WTC11 (cell line): ENCODE data around the gene ZDHHC24.

ENCODE experiments used
- ATF3 ChIP-seq: sonication (generic); formaldehyde crosslinking; conservative IDR thresholded peaks from 2 replicates; pipeline ENCODE4 v1.8.1; 2022; ENCODE audit warnings: mild to moderate bottlenecking, missing genetic modification reagents
- CBFB ChIP-seq: sonication (generic); formaldehyde crosslinking; IDR thresholded peaks from 2 replicates; pipeline ENCODE4 v1.8.1; 2022; ENCODE audit warnings: mild to moderate bottlenecking, low read depth, missing genetic modification reagents
- CTCF ChIP-seq: fragments of 200-600 bp; IDR thresholded peaks from 2 replicates; pipeline ENCODE4 v1.8.0; 2022; ENCODE audit warnings: antibody characterized with exemption
- FOXK1 ChIP-seq: sonication (generic); formaldehyde crosslinking; IDR thresholded peaks from 2 replicates; pipeline ENCODE4 v1.8.0; 2022; ENCODE audit warnings: mild to moderate bottlenecking, moderate library complexity, missing genetic modification reagents
- MAX ChIP-seq: sonication (generic); formaldehyde crosslinking; IDR thresholded peaks from 2 replicates; pipeline ENCODE4 v1.8.0; 2022; ENCODE audit warnings: mild to moderate bottlenecking, missing genetic modification reagents
- ZSCAN18 ChIP-seq: fragments of 250-450 bp; sonication (Bioruptor Pico); IDR thresholded peaks from 2 replicates; pipeline ENCODE4 v2.1.2; 2022; ENCODE audit warnings: mild to moderate bottlenecking, moderate library complexity
- TF ChIP-seq, protein P1 (sequence below): sonication (generic); formaldehyde crosslinking; IDR thresholded peaks from 2 replicates; pipeline ENCODE4 v1.8.1; 2022; ENCODE audit warnings: mild to moderate bottlenecking, moderate library complexity, missing genetic modification reagents

DNA sequence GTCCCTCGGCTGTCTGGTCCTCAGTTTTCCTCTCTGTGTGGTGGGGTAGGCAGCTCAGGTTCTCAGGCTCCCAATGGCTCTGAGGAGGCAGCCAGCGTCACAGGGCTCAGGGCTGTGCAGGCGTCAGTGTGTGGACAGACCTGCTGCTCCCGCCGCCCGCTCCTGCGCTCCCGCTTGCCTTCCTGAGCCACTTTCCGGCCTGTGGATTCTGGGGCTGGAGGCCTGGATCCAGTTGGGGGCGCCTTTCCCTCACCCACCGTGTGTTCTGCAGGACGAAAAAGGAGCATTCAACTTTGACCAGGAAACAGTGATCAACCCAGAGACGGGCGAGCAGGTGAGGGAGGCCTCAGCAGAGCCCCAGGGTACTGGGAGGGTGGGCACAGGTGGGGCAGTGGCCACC lies 50.9 kb downstream of the ZDHHC24 start:
- TF ChIP-seq, protein P1, sequence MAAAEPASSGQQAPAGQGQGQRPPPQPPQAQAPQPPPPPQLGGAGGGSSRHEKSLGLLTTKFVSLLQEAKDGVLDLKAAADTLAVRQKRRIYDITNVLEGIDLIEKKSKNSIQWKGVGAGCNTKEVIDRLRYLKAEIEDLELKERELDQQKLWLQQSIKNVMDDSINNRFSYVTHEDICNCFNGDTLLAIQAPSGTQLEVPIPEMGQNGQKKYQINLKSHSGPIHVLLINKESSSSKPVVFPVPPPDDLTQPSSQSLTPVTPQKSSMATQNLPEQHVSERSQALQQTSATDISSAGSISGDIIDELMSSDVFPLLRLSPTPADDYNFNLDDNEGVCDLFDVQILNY (CRISPR knock-in tag), result no peak
- TF ChIP-seq MAX (CRISPR knock-in tag) (no peak), CTCF (no peak), CBFB (CRISPR knock-in tag) (no peak), ATF3 (no peak), ZSCAN18 (CRISPR knock-in tag) (no peak), FOXK1 (CRISPR knock-in tag) (no peak)
